ENCODE data around the gene GFAP.

The GFAP gene

DNA sequence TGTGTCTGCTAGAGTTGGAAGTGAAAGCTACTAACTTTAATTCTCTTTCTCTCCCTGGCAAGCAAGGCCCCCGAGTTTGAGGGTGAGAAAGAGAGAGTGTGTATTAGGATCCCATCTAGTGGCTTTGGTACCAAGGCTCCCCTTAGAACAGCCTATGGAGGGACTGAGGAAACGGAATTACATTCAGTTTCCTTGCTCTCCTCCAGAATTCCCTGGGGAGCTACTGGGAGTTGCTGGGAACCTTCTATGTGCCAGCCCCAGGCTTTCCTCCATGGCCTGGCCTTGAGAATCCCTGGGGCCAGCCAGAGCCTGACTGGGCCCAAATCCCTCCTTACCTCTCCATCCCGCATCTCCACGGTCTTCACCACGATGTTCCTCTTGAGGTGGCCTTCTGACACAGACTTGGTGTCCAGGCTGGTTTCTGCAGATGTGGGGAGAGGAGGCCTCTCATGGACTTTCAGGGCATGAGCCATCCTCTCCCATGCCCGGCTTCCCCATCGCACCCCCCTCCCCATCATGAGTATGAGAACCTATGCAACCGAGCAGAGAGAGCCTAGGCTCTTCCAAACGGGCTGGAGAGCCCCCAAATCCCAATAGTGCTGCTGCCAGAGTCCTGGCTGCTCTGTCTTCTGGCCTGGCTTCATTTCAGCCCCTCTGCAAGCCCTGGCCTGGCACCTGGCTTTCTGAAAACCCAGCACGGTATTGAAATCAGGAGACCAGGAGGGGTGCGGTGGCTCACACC is 7.4 kb downstream of the GFAP start:
- TF ChIP-seq, protein P1, sequence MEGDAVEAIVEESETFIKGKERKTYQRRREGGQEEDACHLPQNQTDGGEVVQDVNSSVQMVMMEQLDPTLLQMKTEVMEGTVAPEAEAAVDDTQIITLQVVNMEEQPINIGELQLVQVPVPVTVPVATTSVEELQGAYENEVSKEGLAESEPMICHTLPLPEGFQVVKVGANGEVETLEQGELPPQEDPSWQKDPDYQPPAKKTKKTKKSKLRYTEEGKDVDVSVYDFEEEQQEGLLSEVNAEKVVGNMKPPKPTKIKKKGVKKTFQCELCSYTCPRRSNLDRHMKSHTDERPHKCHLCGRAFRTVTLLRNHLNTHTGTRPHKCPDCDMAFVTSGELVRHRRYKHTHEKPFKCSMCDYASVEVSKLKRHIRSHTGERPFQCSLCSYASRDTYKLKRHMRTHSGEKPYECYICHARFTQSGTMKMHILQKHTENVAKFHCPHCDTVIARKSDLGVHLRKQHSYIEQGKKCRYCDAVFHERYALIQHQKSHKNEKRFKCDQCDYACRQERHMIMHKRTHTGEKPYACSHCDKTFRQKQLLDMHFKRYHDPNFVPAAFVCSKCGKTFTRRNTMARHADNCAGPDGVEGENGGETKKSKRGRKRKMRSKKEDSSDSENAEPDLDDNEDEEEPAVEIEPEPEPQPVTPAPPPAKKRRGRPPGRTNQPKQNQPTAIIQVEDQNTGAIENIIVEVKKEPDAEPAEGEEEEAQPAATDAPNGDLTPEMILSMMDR (IDR thresholded peaks at IDR 0.05; ENCODE audit: low read depth, low read length) = no peak
- Histone ChIP-seq H3K27me3 (no peaks in the 10 kb centered on the region), H3K4me1 (peaks cover 16% of the 10 kb centered on the region), H3K36me3 (no peaks in the 10 kb centered on the region), H3K4me3 (ENCODE audit: low read depth, low read length) (no peak overlapping the region), H3K9me3 (no peaks in the 10 kb centered on the region)
- no peak for DNase-seq

DNA sequence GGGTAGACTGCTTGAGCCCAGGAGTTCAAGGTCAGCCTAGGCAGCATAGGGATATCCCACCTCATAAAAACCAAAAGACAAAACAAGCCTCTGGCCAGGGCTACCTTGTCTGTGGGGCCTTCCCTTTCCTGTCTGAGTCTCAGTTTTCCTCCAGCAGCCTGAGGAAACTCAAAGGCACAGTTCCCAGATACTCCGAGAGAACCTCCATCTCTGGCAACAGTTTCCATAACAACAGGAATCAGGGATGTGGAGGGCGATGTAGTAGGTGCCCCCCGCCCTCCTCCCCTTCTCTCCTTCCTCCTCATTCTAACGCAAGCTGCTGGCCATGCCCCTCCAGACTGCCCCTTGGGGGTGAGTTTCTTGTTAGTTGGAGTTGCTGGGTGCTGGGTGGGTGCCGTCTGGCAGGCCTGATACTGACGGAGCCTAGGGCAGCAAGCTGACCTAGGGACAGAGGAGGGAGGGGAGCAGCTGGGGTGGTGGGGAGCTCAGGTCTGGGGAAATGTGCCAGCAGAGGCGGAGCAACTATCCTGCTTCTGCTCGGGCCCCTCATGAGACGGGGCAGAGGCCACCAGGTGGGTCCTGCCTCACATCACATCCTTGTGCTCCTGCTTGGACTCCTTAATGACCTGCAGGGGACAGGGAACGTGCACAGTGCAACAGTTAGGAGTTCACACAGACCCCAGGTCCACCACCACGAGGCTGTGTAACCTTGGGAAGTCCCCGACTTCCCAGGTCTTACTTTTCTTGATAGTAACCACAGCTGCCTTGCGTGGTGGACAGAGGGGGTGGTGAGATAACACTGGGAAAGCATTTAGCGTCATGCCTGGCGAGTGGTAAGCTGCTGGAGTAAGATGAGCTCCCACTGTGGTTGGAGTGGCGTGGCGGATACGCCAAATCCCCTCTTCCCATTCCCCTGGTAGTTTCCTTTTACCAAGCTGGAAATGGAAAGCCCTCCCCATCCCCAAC is 8.3 kb downstream of the GFAP start:
- no peak for DNase-seq
- H3K27me3 ChIP-seq = no peaks in the 10 kb centered on the region
- peaks cover 16% of the 10 kb centered on the region for H3K4me1 ChIP-seq
- TF ChIP-seq, protein P1 (IDR thresholded peaks at IDR 0.05; ENCODE audit: low read depth, low read length) = no peak
- H3K9me3 ChIP-seq = no peaks in the 10 kb centered on the region
- no peaks in the 10 kb centered on the region for H3K36me3 ChIP-seq
- no peak overlapping the region for H3K4me3 ChIP-seq (ENCODE audit: low read depth, low read length)

DNA sequence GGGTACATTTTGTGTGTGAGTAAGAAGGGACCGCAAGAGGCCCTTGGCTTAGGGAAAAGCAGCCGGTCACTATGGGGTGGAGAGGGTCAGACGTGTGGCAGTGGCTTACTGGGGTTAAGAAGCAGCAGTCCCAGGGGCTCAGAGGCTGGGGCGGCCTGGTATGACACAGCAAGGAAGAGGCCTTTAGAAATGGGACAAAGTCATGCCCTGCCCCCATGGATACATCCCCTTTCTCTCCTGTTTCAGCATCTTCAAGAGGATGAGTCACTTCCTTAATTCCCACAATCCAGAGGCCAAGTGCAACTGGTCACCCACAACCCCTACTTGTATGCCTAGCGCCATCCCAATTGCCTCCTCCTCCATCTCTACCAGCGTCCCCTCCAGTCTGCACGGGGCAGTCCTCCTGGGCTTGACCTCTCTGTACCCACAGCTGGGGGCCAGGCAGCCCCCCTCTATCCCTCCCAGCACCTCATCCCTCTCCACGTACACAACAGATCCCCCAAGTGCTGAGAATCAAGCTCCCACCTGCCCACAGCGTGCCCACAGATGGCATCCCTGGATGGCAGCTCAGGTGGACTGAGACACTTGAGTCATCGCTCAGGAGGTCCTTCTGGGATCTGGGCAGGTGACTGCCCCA is 9.2 kb downstream of the GFAP start:
- Histone ChIP-seq H3K4me3 (ENCODE audit: low read depth, low read length) (no peak overlapping the region), H3K4me1 (peaks cover 11% of the 10 kb centered on the region), H3K36me3 (no peaks in the 10 kb centered on the region)

DNA sequence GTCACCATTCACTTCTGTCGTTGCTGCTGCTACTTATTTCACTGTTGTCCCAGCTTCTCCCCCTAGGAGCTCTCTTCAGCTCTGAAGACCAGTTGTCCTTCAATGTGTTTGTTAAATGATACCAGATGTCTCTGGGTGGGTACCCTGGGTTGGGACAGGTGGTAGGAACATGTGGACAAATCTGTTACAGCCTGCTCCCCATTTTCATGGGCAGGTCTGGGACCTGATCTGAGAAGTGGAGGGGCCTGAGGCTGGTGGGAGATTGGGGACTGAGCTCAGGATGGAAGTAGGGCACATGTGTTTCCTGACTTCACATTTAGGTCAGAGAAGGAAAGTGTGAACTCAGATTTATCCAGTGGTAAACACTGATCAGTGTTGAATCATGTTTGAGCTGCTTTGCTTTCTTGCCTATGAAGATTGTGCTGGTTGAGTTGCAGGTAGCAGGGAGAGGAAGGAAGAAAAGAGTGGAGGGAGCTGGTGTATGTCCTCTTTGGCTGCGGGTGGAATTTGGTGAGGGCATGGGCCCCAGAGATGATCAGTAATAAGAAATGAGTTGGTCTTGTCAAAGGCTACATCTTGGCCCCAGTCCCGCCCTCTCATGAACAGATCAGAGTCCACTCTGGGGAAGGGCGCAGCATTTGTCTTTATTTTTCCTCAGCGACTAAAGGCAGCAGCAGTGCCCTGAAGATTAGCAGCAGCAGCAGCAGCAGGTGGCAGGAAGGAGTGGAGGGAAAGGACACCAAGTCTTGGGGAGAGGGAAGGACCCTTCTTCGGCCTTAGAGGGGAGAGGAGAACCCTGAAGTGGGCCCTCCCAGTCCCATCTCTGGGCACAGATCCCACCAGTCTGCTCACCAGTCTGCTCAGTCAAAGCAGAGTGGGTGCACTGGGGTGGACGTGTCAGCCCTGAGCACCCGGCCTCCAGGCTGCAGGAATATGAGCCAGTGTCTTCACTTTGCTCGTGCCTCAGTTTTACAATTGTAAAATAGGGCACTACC is 10.0 kb downstream of the GFAP start:
- Histone ChIP-seq H3K27me3 (no peaks in the 10 kb centered on the region), H3K4me3 (ENCODE audit: low read depth, low read length) (no peak overlapping the region), H3K36me3 (no peaks in the 10 kb centered on the region), H3K9me3 (no peaks in the 10 kb centered on the region), H3K4me1 (peaks cover 11% of the 10 kb centered on the region)
- DNase-seq = no peak
- TF ChIP-seq, protein P1 (IDR thresholded peaks at IDR 0.05; ENCODE audit: low read depth, low read length) = no peak

More for the DNA sequence above, 9.2 kb downstream of the GFAP start:
- no peaks in the 10 kb centered on the region for H3K9me3 ChIP-seq
- TF ChIP-seq, protein P1 (IDR thresholded peaks at IDR 0.05; ENCODE audit: low read depth, low read length) = no peak
- H3K27me3 ChIP-seq = no peaks in the 10 kb centered on the region
- DNase-seq = no peak
